Thyroid gland (tissue), 4 donors: Measurements from ENCODE around the gene SLC47A2.

Experiments used
- CTCF ChIP-seq, 6 experiments: fragments of 200-600 bp in 3 of 6; fragments of 450-650 bp in 3 of 6; sonication (generic) in 3 of 6; IDR thresholded peaks; one replicate each; pipeline ENCODE4 v1.5.1; 2016 to 2019; ENCODE audit warnings: antibody characterized with exemption in 6 of 6, mild to moderate bottlenecking in 2 of 6, inconsistent platforms in 1 of 6, moderate library complexity in 1 of 6
- POLR2A ChIP-seq, 2 donors: fragments of 450-650 bp; IDR thresholded peaks; one replicate each; pipeline ENCODE4 v1.6.1; 2017; ENCODE audit warnings: antibody characterized with exemption in 2 of 2, mild to moderate bottlenecking in 2 of 2, moderate library complexity in 1 of 2

GRCh38 chr17:19753051-19753509 lies 36.7 kb upstream of the SLC47A2 start:
- no peak for TF ChIP-seq CTCF (IDR thresholded peaks at IDR 0.05)
- TF ChIP-seq POLR2A (IDR thresholded peaks at IDR 0.05) = peak in 1 of 2 donors; percentile 54
